ENCODE measurements around the gene NELFCD.
"Not testable (repeated sequence)": the region's sequence is repeated elsewhere in the genome, so short reads cannot be mapped to it uniquely, and the experiment has no call there.

Gene NELFCD

GRCh38 chr20:58975353-58975752 lies 5.7 kb upstream of the NELFCD start:
- no peak for DNase-seq

- DNase-seq, result no peak
These were observed 4.9 kb upstream of the NELFCD start for GRCh38 chr20:58976061-58976730.

GRCh38 chr20:58978351-58979190 lies 2.5 kb upstream of the NELFCD start:
- DNase-seq, result no peak

GRCh38 chr20:58981628-58982364 lies 740 bp downstream of the NELFCD start:
- DNase-seq, result peak; percentile 55

- DNase-seq, result no peak
These were observed 1.5 kb downstream of the NELFCD start for GRCh38 chr20:58982406-58983114.

GRCh38 chr20:58983115-58983468 lies 2.0 kb downstream of the NELFCD start:
- DNase-seq, result not testable (repeated sequence)

GRCh38 chr20:58984691-58985090 lies 3.6 kb downstream of the NELFCD start:
- no peak for DNase-seq

- no peak for DNase-seq
These were observed 4.6 kb downstream of the NELFCD start for GRCh38 chr20:58985656-58986055.

- DNase-seq, result no peak
These were observed 5.4 kb downstream of the NELFCD start for GRCh38 chr20:58986286-58986967.

GRCh38 chr20:58986968-58987517 lies 6.0 kb downstream of the NELFCD start:
- DNase-seq, result no peak

GRCh38 chr20:58987790-58988564 lies 6.9 kb downstream of the NELFCD start:
- no peak for DNase-seq

- DNase-seq, result no peak
These were observed 7.5 kb downstream of the NELFCD start for GRCh38 chr20:58988565-58988882.

GRCh38 chr20:58989196-58989595 lies 8.1 kb downstream of the NELFCD start:
- DNase-seq, result no peak

GRCh38 chr20:58990651-58991445 lies 9.8 kb downstream of the NELFCD start:
- no peak for DNase-seq

- no peak for DNase-seq
These were observed 10.7 kb downstream of the NELFCD start for GRCh38 chr20:58991715-58992114.

- no peak for DNase-seq
These were observed 11.9 kb downstream of the NELFCD start for GRCh38 chr20:58992911-58993310.

GRCh38 chr20:58993332-58994248 lies 12.5 kb downstream of the NELFCD start:
- no peak for DNase-seq

GRCh38 chr20:58994390-58995159 lies 13.5 kb downstream of the NELFCD start:
- DNase-seq, result no peak

Measured in OCI-M1 (cell line).